Measurements from ENCODE around the gene SH2D3C. TPM values are rescaled to one million over a fixed set of nuclear protein-coding genes. Genes with fewer than 3 reads are reported as not detected.
"Not testable (repeated sequence)": the region's sequence is repeated elsewhere in the genome, so short reads cannot be mapped to it uniquely, and the experiment has no call there.

SH2D3C gene
- total RNA-seq, 1 donor from 2014 or later, result 0.05 TPM

GRCh38 chr9:127785933-127786772, 7.7 kb upstream of the SH2D3C start, which contains the start of gene CDK9:
Gene CDK9 (plus strand): TSS chr9:127786034. CDS start chr9:127786149, 115 bp downstream.
- DNase-seq (ENCODE audit: low read depth), result peak; percentile 49

- peak; percentile 33 for DNase-seq (ENCODE audit: low read depth)
Measured at GRCh38 chr9:127785023-127785932, 6.8 kb upstream of the SH2D3C start.

GRCh38 chr9:127783111-127784008, 4.9 kb upstream of the SH2D3C start:
- no peak for DNase-seq (ENCODE audit: low read depth)

GRCh38 chr9:127781806-127782205, 3.3 kb upstream of the SH2D3C start:
- no peak for DNase-seq (ENCODE audit: low read depth)

GRCh38 chr9:127780909-127781308, 2.4 kb upstream of the SH2D3C start:
- DNase-seq (ENCODE audit: low read depth), result not testable (repeated sequence)

GRCh38 chr9:127780126-127780885, 1.8 kb upstream of the SH2D3C start:
- DNase-seq (ENCODE audit: low read depth), result no peak

- no peak for DNase-seq (ENCODE audit: low read depth)
Measured at GRCh38 chr9:127779136-127779981, 893 bp upstream of the SH2D3C start.

GRCh38 chr9:127777368-127777980, 992 bp downstream of the SH2D3C start:
- DNase-seq (ENCODE audit: low read depth), result no peak

GRCh38 chr9:127776924-127777289, 1.6 kb downstream of the SH2D3C start:
- DNase-seq (ENCODE audit: low read depth), result no peak

- no peak for DNase-seq (ENCODE audit: low read depth)
Measured at GRCh38 chr9:127776195-127776923, 2.1 kb downstream of the SH2D3C start.

- DNase-seq (ENCODE audit: low read depth), result no peak
Measured at GRCh38 chr9:127773981-127774380, 4.5 kb downstream of the SH2D3C start.

- no peak for DNase-seq (ENCODE audit: low read depth)
Measured at GRCh38 chr9:127773272-127773671, 5.2 kb downstream of the SH2D3C start.

- no peak for DNase-seq (ENCODE audit: low read depth)
Measured at GRCh38 chr9:127772603-127773002, 5.9 kb downstream of the SH2D3C start.

- peak; percentile 8 for DNase-seq (ENCODE audit: low read depth)
Measured at GRCh38 chr9:127771570-127772189, 6.8 kb downstream of the SH2D3C start.

- DNase-seq (ENCODE audit: low read depth), result peak; percentile 90
Measured at GRCh38 chr9:127770905-127771569, 7.4 kb downstream of the SH2D3C start.

GRCh38 chr9:127770583-127770904, 7.9 kb downstream of the SH2D3C start:
- DNase-seq (ENCODE audit: low read depth), result no peak

- DNase-seq (ENCODE audit: low read depth), result no peak
Measured at GRCh38 chr9:127769929-127770582, 8.4 kb downstream of the SH2D3C start.
